Stimulated activated CD4-positive, alpha-beta T cell treated with anti-CD3 and anti-CD28 coated beads, Interleukin-2, amount 100 ng/mL, for 4 hours (primary cell): Measurements from ENCODE around the gene KRTAP4-4.

Experiments used
- DNase-seq: peaks from one replicate; pipeline ENCODE4 v3.0.0-alpha.2; 2020; ENCODE audit warnings: low read depth

The KRTAP4-4 gene

DNA sequence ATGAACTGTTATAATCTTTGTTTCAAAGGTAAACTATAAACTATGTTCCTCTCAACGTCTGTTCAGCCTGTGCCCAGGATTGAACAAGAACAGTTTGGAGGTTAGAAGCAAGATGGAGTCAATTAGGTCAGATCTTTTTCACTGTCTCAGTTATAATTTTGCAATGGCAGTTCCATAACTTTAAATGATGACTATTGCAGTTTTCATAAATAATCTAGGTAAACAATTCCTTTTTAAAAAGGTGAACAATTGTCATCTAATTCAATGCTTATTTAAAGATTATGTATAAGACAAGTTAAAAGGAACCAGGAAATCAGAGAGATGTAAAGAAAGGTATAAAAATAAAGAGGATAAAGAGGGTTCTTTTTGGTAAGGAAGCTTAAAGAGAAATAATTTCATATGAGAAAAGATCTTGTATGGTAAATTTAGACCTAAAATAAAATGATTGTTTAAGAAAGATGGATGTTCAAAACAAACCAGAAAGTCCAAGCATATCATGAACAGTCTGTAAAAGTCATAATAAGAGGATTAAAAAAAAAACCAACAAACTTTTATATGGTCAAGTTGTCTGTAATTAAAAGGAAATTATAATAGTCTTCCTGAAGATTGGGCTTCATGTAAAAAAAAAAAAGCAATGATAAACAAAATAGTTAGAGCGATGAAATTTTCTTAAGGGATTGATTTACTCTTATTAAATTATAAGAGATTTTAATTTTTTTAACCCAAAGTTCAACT lies 49.2 kb downstream of the KRTAP4-4 start:
- no peak for DNase-seq
